Aorta (tissue), 5 donors: Measurements from ENCODE around the gene PM20D1. TPM values are rescaled to one million over a fixed set of nuclear protein-coding genes. Genes with fewer than 3 reads are reported as not detected.

Experiments
- ATAC-seq: fragments of 200-7000 bp; cut with Tn5 transposase; one replicate; pipeline ENCODE4 v1.9.1; 2022; ENCODE audit warnings: moderate library complexity; ENCODE audit not compliant: low FRiP score
- DNase-seq, 2 donors: peaks; one replicate each; pipeline ENCODE4 v3.0.0-alpha.2; 2020
- H3K27ac ChIP-seq, 2 donors: one replicate each; pipeline ENCODE4 v1.5.1; 2013; ENCODE audit warnings: low read length in 2 of 2, mild to moderate bottlenecking in 2 of 2, moderate library complexity in 2 of 2, control low read depth in 1 of 2, inconsistent platforms in 1 of 2, low read depth in 1 of 2
- H3K27me3 ChIP-seq, 2 donors: one replicate each; pipeline ENCODE4 v1.6.1; 2013; ENCODE audit warnings: control low read depth in 1 of 2, low read length in 1 of 2, mild to moderate bottlenecking in 1 of 2, moderate library complexity in 1 of 2; ENCODE audit not compliant: insufficient read depth in 2 of 2, control insufficient read depth in 1 of 2
- H3K36me3 ChIP-seq, 2 donors: one replicate each; pipeline ENCODE4 v1.6.1; 2013; ENCODE audit warnings: control low read depth in 1 of 2, low read length in 1 of 2, mild to moderate bottlenecking in 1 of 2; ENCODE audit not compliant: insufficient read depth in 2 of 2, control insufficient read depth in 1 of 2
- H3K4me1 ChIP-seq, 2 donors: one replicate each; pipeline ENCODE4 v1.6.1; 2013; ENCODE audit warnings: low read length in 2 of 2, control low read depth in 1 of 2, mild to moderate bottlenecking in 1 of 2, moderate library complexity in 1 of 2; ENCODE audit not compliant: insufficient read depth in 2 of 2, control insufficient read depth in 1 of 2
- H3K4me3 ChIP-seq, 2 donors: one replicate each; pipeline ENCODE4 v1.5.1; 2013; ENCODE audit warnings: low read length in 2 of 2, control low read depth in 1 of 2, mild to moderate bottlenecking in 1 of 2
- H3K9me3 ChIP-seq: one replicate; pipeline ENCODE4 v1.6.1; 2013; ENCODE audit warnings: mild to moderate bottlenecking, low read length; ENCODE audit not compliant: control insufficient read depth
- WGBS, 2 donors: extraction: QIAGEN DNeasy Blood & Tissue Kit; methylation state at CpG; one replicate each; pipeline ENCODE4 v1.1.7; 2013; 5-methylcytosine and 5-hydroxymethylcytosine counted together
- intact Hi-C, 2 donors: fragments of 100-400 bp; cut with DNase I; formaldehyde crosslinking; loops; one replicate each; pipeline versions ENCODE4 v1.14.2 to v1.15.0; 2022
- polyA plus RNA-seq, 2 donors: library from polyadenylated mRNA; stranded (reverse); fragments of 200-250 nt; gene quantifications; one replicate each; pipeline ENCODE4 v1.2.3, GENCODE V29; 2013
- total RNA-seq, 2 donors: library from RNA; stranded (reverse); fragmentation: NEBNext Ultra II Directional; extraction: Animal tissue kit (Norgen Biotek cat#: 25700); gene quantifications; one replicate each; pipeline ENCODE4 v1.2.1, GENCODE V29; 2021
- donor health status: healthy with polysubstance abuse.
- donor health status: Bipolar disorder and iron deficiency.
- donor health status: DM: no; HTN: no; CAD: no.
- donor health status: DM: no; HTN: no; CAD: no.
- donor health status: DM: yes; HTN: yes; CAD: no.

PM20D1 gene
- total and polyA plus RNA-seq, 4 donors, result 0.19 to 1.1 (median 0.63) TPM; not detected in 1

DNA sequence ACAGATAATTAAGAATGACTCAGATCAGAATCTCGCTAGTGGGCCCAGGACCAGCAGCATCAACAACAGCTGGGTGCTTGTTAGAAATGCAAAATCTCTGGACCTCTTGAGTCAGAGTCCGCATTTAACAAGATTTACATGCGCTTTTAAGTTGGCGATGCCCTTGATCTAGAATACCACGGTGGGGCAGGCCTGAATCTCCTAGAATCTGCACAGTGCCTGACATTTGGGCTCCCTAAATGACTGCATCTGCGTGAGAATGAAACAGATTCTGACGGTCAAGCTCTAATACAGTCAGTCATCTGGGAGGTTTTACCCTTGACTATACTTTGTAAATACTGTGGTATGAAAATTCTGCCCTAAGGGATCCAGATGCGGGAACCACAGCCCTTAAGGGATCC is 57.5 kb downstream of the PM20D1 start:
- 77 to 79% methylated on average over 8 of the region's 8 CpGs for WGBS, 2 donors
- H3K4me3 ChIP-seq, result no peak overlapping the region
- ATAC-seq (no peak), DNase-seq (no peak)
- H3K27me3 ChIP-seq, result no peaks in the 10 kb centered on the region
- no peaks in the 10 kb centered on the region for H3K4me1 ChIP-seq
- peaks cover 8 to 10% of the 10 kb centered on the region in 2 donors for H3K36me3 ChIP-seq
- intact Hi-C loops, result loop anchor here (2.0 to 5.0 kb wide), 3 partner anchors 125 to 315 kb away; no protein-coding TSS in a partner anchor
- no peaks in the 10 kb centered on the region for H3K9me3 ChIP-seq
- H3K27ac ChIP-seq, result no peak overlapping the region

DNA sequence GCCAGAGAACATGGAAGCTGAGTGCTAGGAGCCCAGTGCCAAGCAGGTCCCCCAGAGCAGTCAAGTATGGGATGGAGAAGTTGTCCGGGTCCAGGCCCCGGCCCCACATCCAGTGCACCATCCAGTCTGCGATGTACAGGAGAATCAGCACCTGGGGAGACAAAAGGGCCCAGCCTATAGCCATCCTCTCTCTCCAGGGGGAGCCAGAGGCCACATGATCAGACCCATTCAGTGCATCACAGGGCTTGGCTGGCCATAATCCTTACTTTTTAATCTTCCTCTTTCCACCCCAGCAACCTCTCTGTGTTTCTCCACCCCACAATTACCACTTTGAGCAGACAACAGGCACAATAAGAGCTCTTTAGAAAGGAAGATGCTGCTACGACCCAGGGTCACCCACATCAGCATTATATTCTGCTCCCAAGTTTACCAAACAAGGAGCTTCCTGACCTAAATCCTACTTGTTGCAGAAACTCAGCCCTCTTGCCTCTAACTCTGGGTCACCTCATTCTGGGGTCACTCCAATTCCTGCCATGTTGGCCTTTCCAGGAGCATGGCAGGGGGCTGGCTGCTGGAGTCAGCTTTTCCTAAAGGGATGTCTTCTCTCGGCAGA is 58.3 kb downstream of the PM20D1 start:
- peak; percentile 87 for ATAC-seq
- Histone ChIP-seq H3K27ac (no peak overlapping the region), H3K4me3 (no peak overlapping the region), H3K27me3 (no peaks in the 10 kb centered on the region), H3K9me3 (no peaks in the 10 kb centered on the region), H3K4me1 (no peaks in the 10 kb centered on the region), H3K36me3 (peaks cover 2 to 8% of the 10 kb centered on the region in 2 donors)
- DNase-seq, result peak; percentile 71 to 80
- WGBS, 2 donors, result 54 to 65% methylated on average over 5 of the region's 5 CpGs
- intact Hi-C loops, result loop anchor here (1.0 to 5.0 kb wide), 4 partner anchors 126 to 316 kb away; no protein-coding TSS in a partner anchor

DNA sequence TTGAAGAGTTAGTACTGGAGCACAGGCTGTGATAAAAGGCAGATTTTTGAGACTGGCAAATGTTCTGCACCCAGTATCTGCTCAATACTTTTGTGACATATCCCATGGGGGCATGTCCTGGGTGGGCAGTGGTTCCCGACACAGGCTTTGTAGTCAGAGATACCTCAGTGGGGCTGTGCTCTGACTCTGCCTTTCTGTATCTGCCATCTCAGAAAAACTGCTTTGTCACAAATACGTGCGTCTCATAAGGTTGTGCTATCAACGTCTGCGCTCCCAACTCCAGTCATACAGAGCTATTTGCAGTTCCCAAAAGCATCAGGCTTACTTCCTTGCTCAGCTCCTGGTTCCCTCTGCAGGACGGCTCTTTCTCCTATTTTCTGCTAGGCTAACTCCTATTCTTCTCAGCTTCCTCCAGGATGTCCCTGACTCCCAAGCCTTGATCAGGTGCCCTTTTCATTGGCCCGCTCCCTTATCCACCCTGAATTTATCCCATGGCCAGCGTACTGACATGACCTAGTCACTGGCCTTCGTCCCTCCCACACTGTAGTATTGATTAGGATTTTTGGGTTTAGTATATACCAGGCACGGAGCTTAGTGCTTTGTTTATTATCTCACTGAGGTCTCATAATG is 62.5 kb downstream of the PM20D1 start:
- Histone ChIP-seq H3K4me3 (no peak overlapping the region), H3K36me3 (peaks cover 0 to 4% of the 10 kb centered on the region in 2 donors), H3K9me3 (no peaks in the 10 kb centered on the region), H3K27ac (no peak overlapping the region), H3K27me3 (no peaks in the 10 kb centered on the region), H3K4me1 (no peaks in the 10 kb centered on the region)
- DNase-seq, result no peak
- 58 to 64% methylated on average over 10 of the region's 10 CpGs for WGBS, 2 donors
- no peak for ATAC-seq
- intact Hi-C loops, result no loop called here

DNA sequence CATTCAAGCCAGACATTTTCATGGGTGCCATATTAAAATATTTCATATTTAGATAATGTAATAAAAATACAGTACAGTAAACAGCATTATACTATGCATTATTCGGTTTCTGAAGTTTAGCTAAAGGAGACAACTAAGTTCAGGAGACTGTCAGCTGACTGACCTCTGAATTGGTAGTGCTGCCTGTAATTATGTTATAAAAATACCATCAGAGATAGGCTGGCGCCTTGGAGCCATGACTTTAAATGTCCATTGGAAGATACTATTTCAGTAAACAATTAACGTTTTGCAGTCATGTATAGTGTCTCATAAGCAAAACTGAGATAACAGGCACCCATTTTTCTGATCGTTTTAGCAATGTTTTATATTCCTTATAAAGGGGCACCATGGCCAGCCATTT is 63.3 kb downstream of the PM20D1 start:
- WGBS, 2 donors, result 53 to 57% methylated on average over 4 of the region's 4 CpGs
- ATAC-seq, result no peak
- no peak overlapping the region for H3K27ac ChIP-seq

DNA sequence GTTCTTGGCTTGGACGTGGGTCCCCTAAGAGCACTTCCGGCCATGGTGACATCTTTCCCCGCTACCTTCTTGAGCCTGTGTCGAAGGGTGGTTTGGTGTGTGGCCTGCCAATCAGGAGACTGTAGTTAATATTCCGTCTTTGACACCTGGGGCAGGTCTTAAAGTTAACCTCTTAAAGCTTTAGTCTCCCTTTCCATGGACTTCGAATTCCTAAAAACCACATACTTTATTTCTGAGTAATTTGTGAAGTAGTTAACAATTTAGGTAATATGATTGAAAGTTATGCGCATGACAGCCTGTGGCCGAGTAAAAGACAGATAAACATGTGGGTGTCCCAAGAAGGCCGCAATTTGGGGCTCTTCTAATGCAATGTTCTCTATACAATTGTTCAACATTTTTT is 64.5 kb downstream of the PM20D1 start:
- DNase-seq (no peak), ATAC-seq (no peak)
- Histone ChIP-seq H3K36me3 (peaks cover 0 to 4% of the 10 kb centered on the region in 2 donors), H3K4me1 (no peaks in the 10 kb centered on the region), H3K9me3 (no peaks in the 10 kb centered on the region), H3K27me3 (no peaks in the 10 kb centered on the region), H3K27ac (no peak overlapping the region), H3K4me3 (no peak overlapping the region)
- WGBS, 2 donors, result 94% methylated on average over 9 of the region's 9 CpGs
- intact Hi-C loops, result no loop called here

More for the DNA sequence above, 63.3 kb downstream of the PM20D1 start:
- Histone ChIP-seq H3K9me3 (no peaks in the 10 kb centered on the region), H3K4me3 (no peak overlapping the region), H3K4me1 (no peaks in the 10 kb centered on the region), H3K36me3 (peaks cover 0 to 4% of the 10 kb centered on the region in 2 donors), H3K27me3 (no peaks in the 10 kb centered on the region)
- no peak for DNase-seq
- intact Hi-C loops, result no loop called here

DNA sequence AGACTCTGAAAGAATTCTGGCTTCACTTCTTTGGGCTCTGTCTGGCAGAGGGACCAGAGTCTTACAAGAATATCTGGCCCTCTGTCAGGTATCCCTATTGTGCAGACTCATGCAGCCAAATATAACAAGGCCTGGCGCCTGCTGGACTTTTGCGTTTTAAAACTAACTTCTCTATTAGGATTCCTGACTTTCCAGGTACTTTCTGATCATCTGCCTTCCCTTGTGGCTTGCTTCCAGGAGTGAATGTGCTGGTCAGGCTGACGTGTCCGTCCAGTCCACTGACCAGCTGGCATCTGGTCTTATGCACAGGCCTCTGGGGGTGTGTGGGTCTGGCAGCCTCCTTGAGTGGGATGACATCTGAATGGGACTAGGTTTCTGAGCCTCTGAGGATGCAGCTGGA is 66.0 kb downstream of the PM20D1 start:
- WGBS, 2 donors, result 2 to 10% methylated on average over 4 of the region's 4 CpGs
- H3K4me3 ChIP-seq, result no peak overlapping the region
- ATAC-seq, result peak; percentile 76
- H3K4me1 ChIP-seq, result no peaks in the 10 kb centered on the region
- H3K36me3 ChIP-seq, result no peaks in the 10 kb centered on the region
- H3K27ac ChIP-seq, result peak overlapping the region; percentile 53 to 85
- H3K9me3 ChIP-seq, result no peaks in the 10 kb centered on the region
- peak; percentile 68 to 81 for DNase-seq
- intact Hi-C loops, result no loop called here
- no peaks in the 10 kb centered on the region for H3K27me3 ChIP-seq

DNA sequence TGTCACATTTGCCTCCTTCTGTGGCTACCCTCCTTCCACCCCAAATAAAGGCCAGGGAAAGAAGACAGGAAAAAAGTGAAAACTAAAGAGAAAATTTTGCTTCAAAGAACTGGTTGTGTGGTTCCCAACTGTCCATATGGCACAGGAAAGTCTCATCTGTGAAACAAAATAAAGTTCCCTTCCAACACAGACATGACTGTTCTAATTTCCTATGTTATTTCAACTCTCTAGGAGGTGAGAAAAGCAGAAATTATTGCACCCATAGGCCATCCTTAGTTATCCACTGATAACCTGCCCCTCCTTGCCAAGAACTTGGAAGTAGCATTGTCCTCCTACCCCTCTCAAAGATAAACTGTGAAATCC is 66.5 kb downstream of the PM20D1 start:
- DNase-seq (no peak), ATAC-seq (no peak)
- no peaks in the 10 kb centered on the region for H3K27me3 ChIP-seq
- no peaks in the 10 kb centered on the region for H3K9me3 ChIP-seq
- intact Hi-C loops, result no loop called here
- H3K4me1 ChIP-seq, result no peaks in the 10 kb centered on the region
- H3K27ac ChIP-seq, result peak overlapping the region; percentile 53 to 60
- no peaks in the 10 kb centered on the region for H3K36me3 ChIP-seq
- H3K4me3 ChIP-seq, result no peak overlapping the region

DNA sequence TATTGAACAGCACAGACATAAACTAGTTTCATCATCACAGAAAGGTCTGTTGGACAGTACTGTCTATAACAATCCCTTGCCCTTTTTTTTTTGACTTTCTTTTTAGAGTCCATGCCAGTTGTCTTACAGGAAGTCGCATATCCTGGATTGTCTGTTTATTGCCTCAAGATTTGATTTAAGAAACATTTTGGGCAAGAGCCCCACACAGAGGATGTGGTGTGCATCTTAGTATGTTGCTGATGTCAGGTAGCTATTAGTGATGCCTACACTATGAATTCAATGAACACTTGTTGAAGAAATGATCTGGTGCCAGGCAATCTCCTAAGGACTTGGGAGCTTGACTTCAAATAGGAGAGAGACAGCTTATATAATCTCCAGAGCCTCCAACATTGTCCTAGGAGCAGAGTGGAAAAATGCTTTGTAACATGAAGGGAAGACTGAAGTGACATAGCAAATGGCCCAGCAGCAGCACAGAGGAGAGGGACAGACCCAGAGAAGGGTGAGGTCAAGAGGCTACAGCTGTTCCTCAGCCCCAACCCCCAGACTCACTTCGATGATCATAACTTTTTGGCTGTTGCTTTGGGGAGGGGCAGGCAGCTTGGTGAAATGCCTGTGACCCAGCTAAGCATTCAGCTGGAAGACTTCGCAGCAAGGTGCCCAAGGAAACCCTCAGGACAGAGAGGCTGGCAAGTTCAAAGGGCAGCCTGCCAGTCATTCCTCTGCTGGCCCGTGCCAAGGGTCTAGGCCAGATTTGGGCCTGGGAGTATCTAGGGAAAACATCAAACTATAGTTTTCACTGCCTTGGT is 67.1 kb downstream of the PM20D1 start:
- Histone ChIP-seq H3K27ac (peak overlapping the region; percentile 43 to 53), H3K4me3 (no peak overlapping the region), H3K27me3 (no peaks in the 10 kb centered on the region), H3K36me3 (no peaks in the 10 kb centered on the region), H3K4me1 (no peaks in the 10 kb centered on the region), H3K9me3 (no peaks in the 10 kb centered on the region)
- intact Hi-C loops, result no loop called here
- 20 to 25% methylated on average over 4 of the region's 4 CpGs for WGBS, 2 donors
- ATAC-seq (peak; percentile 49), DNase-seq (no peak)
